ENCODE results near the gene ARHGAP28.

Gene ARHGAP28

DNA sequence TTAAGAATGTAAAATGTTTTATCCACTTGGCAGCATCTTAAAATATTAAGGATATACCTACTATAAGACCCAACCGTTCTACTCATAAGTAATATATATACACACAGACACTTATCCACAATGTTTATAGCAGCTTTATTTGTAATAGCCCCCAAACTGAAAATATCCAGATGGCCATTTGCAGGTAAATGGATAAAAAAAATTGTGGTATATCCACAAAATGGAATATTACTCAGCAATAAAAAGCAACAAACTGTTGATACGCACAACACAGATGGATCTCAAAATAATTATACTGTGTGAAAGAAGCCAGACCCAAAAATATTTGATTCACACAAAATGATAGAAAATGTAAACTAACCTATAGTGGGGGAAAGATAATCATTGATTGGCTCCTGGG, 122.0 kb downstream of the ARHGAP28 start:
- Histone ChIP-seq H3K4me1 (ENCODE audit: control insufficient read depth, low read length) (no peaks in the 10 kb centered on the region), H3K36me3 (ENCODE audit: control insufficient read depth, low read length) (no peaks in the 10 kb centered on the region), H3K79me2 (ENCODE audit: control insufficient read depth, low read length) (no peaks in the 10 kb centered on the region), H3K4me2 (ENCODE audit: low read length) (no peak overlapping the region), H3K9me2 (replicated peaks; ENCODE audit: control insufficient read depth, low read length) (no peaks in the 10 kb centered on the region), H3K27me3 (ENCODE audit: control insufficient read depth, low read length) (no peaks in the 10 kb centered on the region), H3F3A (ENCODE audit: control insufficient read depth, insufficient read depth) (no peaks in the 10 kb centered on the region), H3K4me3 (ENCODE audit: low read length) (no peak overlapping the region), H3K27ac (ENCODE audit: low read depth, low read length) (no peak overlapping the region), H3K9me3 (ENCODE audit: control insufficient read depth, insufficient read depth, low read length) (peaks cover 4% of the 10 kb centered on the region; the same call in 1 of the 2 replicates), H4K20me1 (ENCODE audit: control insufficient read depth, insufficient read depth, low read depth, low read length) (no peaks in the 10 kb centered on the region)
- TF ChIP-seq, protein P1, sequence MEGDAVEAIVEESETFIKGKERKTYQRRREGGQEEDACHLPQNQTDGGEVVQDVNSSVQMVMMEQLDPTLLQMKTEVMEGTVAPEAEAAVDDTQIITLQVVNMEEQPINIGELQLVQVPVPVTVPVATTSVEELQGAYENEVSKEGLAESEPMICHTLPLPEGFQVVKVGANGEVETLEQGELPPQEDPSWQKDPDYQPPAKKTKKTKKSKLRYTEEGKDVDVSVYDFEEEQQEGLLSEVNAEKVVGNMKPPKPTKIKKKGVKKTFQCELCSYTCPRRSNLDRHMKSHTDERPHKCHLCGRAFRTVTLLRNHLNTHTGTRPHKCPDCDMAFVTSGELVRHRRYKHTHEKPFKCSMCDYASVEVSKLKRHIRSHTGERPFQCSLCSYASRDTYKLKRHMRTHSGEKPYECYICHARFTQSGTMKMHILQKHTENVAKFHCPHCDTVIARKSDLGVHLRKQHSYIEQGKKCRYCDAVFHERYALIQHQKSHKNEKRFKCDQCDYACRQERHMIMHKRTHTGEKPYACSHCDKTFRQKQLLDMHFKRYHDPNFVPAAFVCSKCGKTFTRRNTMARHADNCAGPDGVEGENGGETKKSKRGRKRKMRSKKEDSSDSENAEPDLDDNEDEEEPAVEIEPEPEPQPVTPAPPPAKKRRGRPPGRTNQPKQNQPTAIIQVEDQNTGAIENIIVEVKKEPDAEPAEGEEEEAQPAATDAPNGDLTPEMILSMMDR (IDR thresholded peaks at IDR 0.05; ENCODE audit: low read depth, low read length, poor library complexity, severe bottlenecking), result no peak
- no peak for TF ChIP-seq EZH2phosphoT487 (IDR thresholded peaks at IDR 0.05; ENCODE audit: borderline replicate concordance, low read length)

GRCh38 chr18:6854811-6855210, 125.3 kb downstream of the ARHGAP28 start:
- Histone ChIP-seq H4K20me1 (ENCODE audit: control insufficient read depth, insufficient read depth, low read depth, low read length) (no peaks in the 10 kb centered on the region), H3K9me2 (replicated peaks; ENCODE audit: control insufficient read depth, low read length) (no peaks in the 10 kb centered on the region), H3K4me2 (ENCODE audit: low read length) (no peak overlapping the region), H3K36me3 (ENCODE audit: control insufficient read depth, low read length) (no peaks in the 10 kb centered on the region), H3K27me3 (ENCODE audit: control insufficient read depth, low read length) (no peaks in the 10 kb centered on the region), H3K4me3 (ENCODE audit: low read length) (no peak overlapping the region), H3K4me1 (ENCODE audit: control insufficient read depth, low read length) (no peaks in the 10 kb centered on the region), H3K79me2 (ENCODE audit: control insufficient read depth, low read length) (no peaks in the 10 kb centered on the region), H3F3A (ENCODE audit: control insufficient read depth, insufficient read depth) (no peaks in the 10 kb centered on the region), H3K9me3 (ENCODE audit: control insufficient read depth, insufficient read depth, low read length) (peaks cover 4% of the 10 kb centered on the region; the same call in 1 of the 2 replicates), H3K27ac (ENCODE audit: low read depth, low read length) (no peak overlapping the region)
- no peak for TF ChIP-seq EZH2phosphoT487 (IDR thresholded peaks at IDR 0.05; ENCODE audit: borderline replicate concordance, low read length)
- TF ChIP-seq, protein P1 (IDR thresholded peaks at IDR 0.05; ENCODE audit: low read depth, low read length, poor library complexity, severe bottlenecking), result no peak

- H3K4me3 ChIP-seq (ENCODE audit: low read length), result no peak overlapping the region
- no peaks in the 10 kb centered on the region for H3K9me2 ChIP-seq (replicated peaks; ENCODE audit: control insufficient read depth, low read length)
- H4K20me1 ChIP-seq (ENCODE audit: control insufficient read depth, insufficient read depth, low read depth, low read length), result no peaks in the 10 kb centered on the region
- TF ChIP-seq EZH2phosphoT487 (IDR thresholded peaks at IDR 0.05; ENCODE audit: borderline replicate concordance, low read length), result no peak
- TF ChIP-seq, protein P1 (IDR thresholded peaks at IDR 0.05; ENCODE audit: low read depth, low read length, poor library complexity, severe bottlenecking), result no peak
- no peak overlapping the region for H3K27ac ChIP-seq (ENCODE audit: low read depth, low read length)
- H3K4me1 ChIP-seq (ENCODE audit: control insufficient read depth, low read length), result no peaks in the 10 kb centered on the region
- H3K27me3 ChIP-seq (ENCODE audit: control insufficient read depth, low read length), result no peaks in the 10 kb centered on the region
- no peak overlapping the region for H3K4me2 ChIP-seq (ENCODE audit: low read length)
- H3K79me2 ChIP-seq (ENCODE audit: control insufficient read depth, low read length), result no peaks in the 10 kb centered on the region
- peaks cover 4% of the 10 kb centered on the region; the same call in 1 of the 2 replicates for H3K9me3 ChIP-seq (ENCODE audit: control insufficient read depth, insufficient read depth, low read length)
- H3F3A ChIP-seq (ENCODE audit: control insufficient read depth, insufficient read depth), result no peaks in the 10 kb centered on the region
- no peaks in the 10 kb centered on the region for H3K36me3 ChIP-seq (ENCODE audit: control insufficient read depth, low read length)
These were observed 126.3 kb downstream of the ARHGAP28 start for GRCh38 chr18:6855767-6856166.
